HG03460 (cell line): Measurements from ENCODE around the gene NOC4L.

Experiments
- ATAC-seq: cut with Tn5 transposase; IDR thresholded peaks from one replicate; pipeline ENCODE4 v1.9.1; 2021; ENCODE audit not compliant: unreplicated experiment

NOC4L gene

GRCh38 chr12:132168311-132169031, 24.2 kb downstream of the NOC4L start:
- ATAC-seq, result no peak

- ATAC-seq, result no peak
These were observed 25.1 kb downstream of the NOC4L start for GRCh38 chr12:132169376-132169775.

- no peak for ATAC-seq
These were observed 25.9 kb downstream of the NOC4L start for GRCh38 chr12:132170094-132170636.

GRCh38 chr12:132170637-132171292, 26.5 kb downstream of the NOC4L start:
- ATAC-seq, result no peak

- no peak for ATAC-seq
These were observed 27.2 kb downstream of the NOC4L start for GRCh38 chr12:132171293-132171967.

GRCh38 chr12:132171968-132172521, 27.8 kb downstream of the NOC4L start:
- ATAC-seq, result no peak

- no peak for ATAC-seq
These were observed 28.4 kb downstream of the NOC4L start for GRCh38 chr12:132172619-132173018.

- ATAC-seq, result no peak
These were observed 29.1 kb downstream of the NOC4L start for GRCh38 chr12:132173135-132174014.

- no peak for ATAC-seq
These were observed 30.0 kb downstream of the NOC4L start for GRCh38 chr12:132174015-132174838.

GRCh38 chr12:132174839-132175490, 30.7 kb downstream of the NOC4L start:
- no peak for ATAC-seq

GRCh38 chr12:132175496-132176384, 31.5 kb downstream of the NOC4L start:
- ATAC-seq, result no peak

- no peak for ATAC-seq
These were observed 32.2 kb downstream of the NOC4L start for GRCh38 chr12:132176385-132176919.

GRCh38 chr12:132176920-132177551, 32.8 kb downstream of the NOC4L start:
- ATAC-seq, result no peak

- ATAC-seq, result no peak
These were observed 34.1 kb downstream of the NOC4L start for GRCh38 chr12:132178316-132178715.

GRCh38 chr12:132178801-132179401, 34.6 kb downstream of the NOC4L start:
- no peak for ATAC-seq

GRCh38 chr12:132179431-132180362, 35.4 kb downstream of the NOC4L start:
- ATAC-seq, result no peak
